ENCODE results near the gene HAUS7.

Gene HAUS7

DNA sequence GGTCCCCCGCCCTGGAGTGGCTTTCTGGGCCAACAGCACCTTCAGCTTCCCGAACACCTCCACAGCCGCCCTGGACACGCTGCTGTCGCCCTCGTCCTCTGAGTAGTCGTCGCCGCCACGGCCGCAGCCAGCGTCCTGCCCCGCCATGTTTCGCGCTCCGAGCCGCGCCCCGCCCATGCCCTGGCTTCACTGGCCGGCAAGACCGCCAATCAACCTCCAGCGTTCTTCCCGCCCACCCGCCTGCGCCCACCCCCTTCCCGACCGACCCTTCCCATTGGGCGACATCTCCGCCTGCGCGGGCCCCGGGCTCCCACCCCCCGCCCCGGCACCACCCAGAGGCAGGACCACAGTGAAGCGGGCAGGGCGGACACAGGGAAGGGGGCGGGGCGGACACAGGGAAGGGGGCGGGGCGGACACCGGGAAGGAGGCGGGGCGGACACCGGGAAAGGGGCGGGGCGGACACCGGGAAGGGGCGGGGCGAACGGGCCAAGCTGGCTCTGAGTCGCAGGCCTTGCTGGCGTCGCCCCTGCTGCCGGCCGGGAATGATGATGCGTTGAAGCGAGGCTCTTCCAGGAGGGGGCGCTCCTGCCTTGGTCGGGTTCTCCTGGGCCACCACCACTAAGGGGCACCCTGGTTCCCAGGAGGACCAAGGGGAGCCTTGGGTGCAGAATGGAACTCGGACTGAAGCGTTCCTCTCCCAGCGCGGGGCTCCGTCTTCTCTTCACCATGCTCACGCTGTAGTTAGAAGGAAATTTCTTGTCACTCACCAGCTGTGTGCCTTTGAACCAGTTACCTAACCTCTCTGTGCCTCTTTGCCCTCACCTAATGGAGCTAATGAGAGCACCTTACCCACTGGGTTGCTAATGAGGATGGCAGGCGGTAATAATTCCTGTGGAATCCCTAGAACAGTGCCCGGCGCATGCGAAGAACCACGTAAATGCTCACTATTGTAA is at the start of gene HAUS7:
HAUS7 (minus strand) TSS at position 166 of the 953 bp plus-strand sequence; CDS start at position 147, 19 bp downstream.
- DNase-seq (ENCODE audit: low spot score): peak; percentile 95

DNA sequence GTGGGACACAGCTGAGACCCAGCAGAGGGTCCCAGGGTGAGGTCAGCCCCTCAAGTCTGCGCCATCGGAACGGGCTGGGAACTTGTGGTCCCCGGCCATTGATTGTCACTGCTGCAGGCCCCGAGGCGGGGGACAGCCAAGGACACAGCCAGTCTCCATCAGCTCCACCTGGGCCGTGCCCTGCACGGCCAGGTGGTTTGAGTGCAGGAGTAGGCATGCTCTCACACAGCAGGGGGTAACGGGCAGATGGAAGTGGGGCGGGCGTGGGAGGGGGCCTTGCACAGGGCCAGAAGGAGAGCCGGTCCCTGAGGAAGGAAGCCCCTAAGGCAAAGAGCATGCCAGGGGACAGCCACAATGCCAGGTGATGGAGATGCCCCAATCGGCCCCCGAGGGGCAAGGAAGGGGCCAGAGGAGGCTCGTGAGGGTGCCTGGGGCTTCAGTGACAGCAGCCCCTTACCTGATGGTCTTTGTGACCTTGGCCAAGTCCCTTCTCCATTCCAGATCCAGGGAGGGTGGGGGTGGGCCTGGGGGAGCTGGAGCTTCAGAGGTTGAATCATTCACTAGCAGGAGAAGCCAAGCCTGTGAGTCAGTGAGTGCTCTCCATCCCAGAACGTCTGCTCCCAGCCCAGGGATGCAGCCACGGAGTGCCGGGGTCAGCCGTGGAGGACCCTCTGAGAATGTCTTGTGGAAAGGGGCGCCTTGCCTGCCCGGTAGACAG is 49.4 kb upstream of the HAUS7 start:
- peak; percentile 80 for DNase-seq (ENCODE audit: low spot score)

DNA sequence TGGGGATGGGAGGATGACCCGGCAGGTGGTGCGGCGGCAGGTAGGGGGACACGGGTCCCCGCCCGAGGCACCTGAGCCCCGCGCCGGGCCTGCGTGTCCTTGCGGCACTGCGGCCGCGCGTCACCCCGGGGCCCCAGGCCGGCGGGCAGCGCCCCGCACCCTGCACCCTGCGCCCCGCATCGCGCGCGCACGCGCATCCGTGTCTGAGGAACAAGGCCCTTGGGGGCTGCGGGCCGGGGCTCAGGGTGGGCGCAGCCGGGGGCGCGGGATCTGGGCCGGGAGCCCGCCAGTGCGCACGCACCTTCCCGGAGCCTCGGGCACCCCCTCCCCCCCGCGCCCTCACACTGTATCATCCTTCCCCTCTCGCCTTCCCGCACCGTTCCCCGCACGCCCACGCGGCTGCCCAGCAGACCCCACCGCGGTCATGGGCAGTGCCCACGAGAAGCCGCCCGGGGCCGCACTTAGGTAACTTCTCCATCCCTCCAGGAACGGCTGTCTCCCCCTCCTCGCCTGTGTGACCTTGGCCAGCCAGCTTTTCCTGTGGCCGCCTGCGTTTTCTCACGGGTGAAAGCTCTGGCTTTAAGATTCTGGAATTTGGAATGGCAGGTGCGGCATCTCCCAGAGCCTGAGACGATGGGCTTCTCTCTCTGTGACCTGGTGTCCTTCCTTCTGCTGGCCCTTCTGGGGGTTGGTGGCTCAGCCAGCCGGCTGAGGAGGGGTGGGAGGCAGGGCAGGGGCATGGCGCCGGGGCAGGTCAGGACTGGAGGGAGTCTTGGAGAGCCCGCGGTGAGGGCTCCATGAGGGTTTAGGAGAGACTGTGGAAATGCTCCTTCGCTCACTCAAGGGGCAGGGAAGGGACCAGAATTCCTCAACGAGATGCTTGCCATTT is 47.8 kb upstream of the HAUS7 start:
- DNase-seq (ENCODE audit: low spot score): no peak

- DNase-seq (ENCODE audit: low spot score): no peak
These were observed 47.0 kb upstream of the HAUS7 start, which contains the start of gene ATP2B3 for GRCh38 chrX:153517423-153517822. TSS of gene ATP2B3 (plus strand) at chrX:153517642. CDS start at chrX:153536248, 18,606 bp downstream.

DNA sequence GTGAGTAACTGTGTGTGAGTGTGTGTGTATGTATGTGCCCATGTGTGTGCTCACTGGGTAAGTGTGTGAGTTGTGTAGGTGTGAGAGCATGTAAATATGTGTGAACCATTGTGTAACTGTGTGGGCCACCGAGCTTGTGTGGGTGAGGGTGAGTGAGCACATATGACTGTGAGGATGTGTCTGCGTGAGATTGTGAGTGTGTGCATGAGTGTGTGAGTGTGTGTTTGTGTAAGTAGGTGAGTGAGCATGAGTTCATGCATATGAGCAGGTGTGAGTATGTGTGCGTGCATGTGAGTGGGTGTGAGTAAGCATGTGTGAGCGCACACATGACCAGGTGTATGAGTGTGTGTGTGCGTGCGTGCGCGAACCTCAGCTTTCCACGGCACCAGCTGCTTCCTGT is 45.7 kb upstream of the HAUS7 start:
- DNase-seq (ENCODE audit: low spot score): no peak

DNA sequence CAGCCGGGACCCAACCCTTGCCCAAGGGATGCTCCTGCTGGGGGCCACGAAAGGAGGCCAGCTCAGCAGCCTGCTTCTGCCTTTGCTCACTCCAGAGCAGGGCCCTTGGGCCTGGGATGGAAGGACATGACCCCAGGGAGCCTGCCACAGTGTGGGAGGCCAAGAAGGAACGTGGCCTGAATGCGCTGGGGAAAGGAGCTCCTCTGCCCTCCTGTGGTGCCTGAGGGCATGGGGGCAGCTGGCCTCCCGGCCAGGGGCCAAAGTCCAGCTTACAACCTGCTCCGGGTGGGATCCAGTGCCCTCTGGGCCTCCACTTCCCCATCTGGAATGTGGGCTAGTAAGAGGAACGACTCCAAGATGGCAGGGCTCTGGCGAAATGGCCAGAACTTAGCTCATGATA is 45.1 kb upstream of the HAUS7 start:
- no peak for DNase-seq (ENCODE audit: low spot score)

- DNase-seq (ENCODE audit: low spot score): no peak
These were observed 43.9 kb upstream of the HAUS7 start for GRCh38 chrX:153514259-153514658.

DNA sequence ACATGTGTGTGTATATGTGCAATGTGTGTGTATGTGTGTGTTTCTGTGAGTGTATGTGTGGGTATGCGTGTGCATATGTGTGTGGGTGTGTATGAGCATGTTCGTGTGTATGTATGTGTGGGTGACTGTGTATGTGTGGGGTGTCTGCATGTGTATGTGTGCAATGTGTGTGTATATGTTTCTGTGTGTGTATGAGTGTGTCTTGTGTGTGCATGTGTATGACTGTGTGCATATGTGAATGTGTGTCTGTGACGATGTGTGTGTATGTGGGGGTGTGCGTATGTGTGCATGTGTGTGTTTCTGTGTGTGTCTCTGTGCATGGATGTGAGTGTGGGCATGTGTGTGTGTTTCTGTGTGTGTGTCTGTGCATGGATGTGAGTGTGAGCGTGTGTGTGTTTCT is 42.9 kb upstream of the HAUS7 start:
- no peak for DNase-seq (ENCODE audit: low spot score)

DNA sequence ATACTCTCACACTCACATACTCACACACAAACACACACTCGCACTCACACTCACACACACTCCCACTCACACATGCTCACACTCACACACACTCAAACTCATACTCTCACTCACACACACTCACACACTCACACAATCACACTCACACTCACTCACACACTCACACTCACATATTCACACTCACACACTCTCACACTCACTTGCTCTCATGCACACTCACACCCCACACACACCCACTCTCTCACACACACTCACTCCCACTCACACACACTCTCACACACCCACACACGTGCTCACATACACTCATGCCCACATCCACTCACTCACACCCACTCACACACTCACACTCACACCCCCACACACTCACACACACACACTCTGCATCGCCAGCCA is 42.1 kb upstream of the HAUS7 start:
- DNase-seq (ENCODE audit: low spot score): no peak

GRCh38 chrX:153511784-153512500 is 41.6 kb upstream of the HAUS7 start:
- no peak for DNase-seq (ENCODE audit: low spot score)

- no peak for DNase-seq (ENCODE audit: low spot score)
These were observed 40.0 kb upstream of the HAUS7 start for GRCh38 chrX:153510383-153510782.

DNA sequence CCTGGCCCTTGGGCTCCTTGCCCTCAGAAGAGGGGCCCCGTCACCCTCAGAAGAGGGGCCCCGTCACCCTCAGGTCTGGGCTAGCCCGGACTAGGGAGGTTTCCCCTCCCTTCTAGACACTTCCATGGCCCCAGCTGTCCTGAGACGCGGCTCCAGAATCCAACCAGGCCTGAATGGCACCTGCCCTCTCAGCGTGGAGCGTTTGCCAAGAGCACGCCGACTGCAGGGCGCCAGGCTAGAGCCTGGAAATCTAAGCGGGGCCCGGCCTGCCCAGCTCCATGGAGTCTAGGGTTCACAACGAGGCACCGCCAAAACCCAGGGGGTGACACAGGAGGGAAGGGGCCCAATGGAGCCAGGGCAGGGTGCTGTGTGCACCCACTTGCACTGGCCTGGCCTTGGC is 39.2 kb upstream of the HAUS7 start:
- DNase-seq (ENCODE audit: low spot score): no peak

DNA sequence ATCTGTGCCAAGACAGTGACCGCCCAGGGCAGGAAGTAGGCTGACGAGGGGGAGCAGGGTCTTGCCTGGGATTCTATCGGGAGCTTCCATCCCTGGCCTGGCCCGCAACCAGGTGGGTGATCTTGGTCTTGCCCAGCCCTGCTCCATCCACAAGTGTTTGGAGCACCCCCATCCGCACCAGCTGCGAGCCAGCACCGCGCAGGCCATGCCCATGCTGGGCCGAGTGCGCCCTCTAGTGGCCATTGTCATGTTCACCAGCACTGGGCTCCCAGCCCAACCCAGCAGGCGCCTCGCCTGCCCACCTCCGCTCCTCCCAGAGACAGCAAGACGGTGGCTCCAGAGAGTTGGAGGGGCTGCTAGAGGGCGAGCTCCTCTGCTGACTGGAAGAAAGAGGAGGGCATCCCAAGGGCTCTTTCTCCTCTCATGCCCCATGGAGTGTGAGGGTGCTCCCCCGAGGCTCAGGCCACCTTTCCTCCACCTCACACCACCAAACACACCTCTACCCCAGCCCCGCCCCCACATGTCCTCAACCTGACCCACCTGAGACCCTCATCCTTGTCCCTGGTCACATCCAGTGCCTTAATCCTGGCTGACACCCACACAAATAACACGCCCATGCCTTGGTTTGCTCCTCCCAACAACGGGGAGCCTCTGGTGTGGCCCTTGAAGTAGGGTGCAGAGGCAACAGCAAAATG is 37.3 kb upstream of the HAUS7 start:
- DNase-seq (ENCODE audit: low spot score): peak; percentile 90

DNA sequence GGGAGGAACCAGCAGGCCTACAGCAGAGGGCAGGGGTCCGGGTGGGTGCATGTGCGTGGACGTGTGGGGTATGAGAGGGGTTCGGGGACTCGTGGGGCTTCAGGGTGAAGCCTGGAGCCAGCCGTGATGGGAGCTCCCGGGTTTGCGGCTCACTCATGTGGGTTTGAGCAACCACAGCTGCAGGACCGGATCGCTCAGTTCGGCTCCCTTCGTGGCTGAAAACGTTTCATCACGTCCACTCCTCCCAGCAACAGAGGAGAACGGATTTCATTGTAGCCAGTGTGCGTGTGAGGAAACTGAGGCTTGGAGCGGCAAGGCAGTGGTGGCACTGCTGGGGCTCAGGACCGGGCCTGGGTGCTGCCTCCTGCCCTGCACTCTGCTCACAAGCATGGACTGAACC is 35.0 kb upstream of the HAUS7 start:
- no peak for DNase-seq (ENCODE audit: low spot score)

DNA sequence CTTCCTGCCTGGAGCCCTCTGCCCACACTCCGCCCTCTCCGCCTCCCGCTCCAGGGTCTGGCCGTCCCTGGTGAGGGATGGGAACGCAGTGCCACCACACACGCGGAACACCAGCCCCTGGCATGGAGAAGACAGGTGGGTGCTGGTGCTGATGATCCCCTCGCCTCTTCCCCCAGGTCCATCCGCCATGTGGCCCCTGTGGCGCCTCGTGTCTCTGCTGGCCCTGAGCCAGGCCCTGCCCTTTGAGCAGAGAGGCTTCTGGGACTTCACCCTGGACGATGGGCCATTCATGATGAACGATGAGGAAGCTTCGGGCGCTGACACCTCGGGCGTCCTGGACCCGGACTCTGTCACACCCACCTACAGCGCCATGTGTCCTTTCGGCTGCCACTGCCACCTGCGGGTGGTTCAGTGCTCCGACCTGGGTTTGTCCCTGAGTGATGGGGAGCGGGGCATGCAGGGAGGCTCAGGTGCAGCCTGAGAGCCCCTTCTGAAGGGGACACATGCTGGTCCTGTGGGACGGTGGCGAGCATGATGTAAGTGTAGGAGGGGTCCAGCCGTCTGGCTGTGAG is 34.2 kb upstream of the HAUS7 start:
- DNase-seq (ENCODE audit: low spot score): no peak

DNA sequence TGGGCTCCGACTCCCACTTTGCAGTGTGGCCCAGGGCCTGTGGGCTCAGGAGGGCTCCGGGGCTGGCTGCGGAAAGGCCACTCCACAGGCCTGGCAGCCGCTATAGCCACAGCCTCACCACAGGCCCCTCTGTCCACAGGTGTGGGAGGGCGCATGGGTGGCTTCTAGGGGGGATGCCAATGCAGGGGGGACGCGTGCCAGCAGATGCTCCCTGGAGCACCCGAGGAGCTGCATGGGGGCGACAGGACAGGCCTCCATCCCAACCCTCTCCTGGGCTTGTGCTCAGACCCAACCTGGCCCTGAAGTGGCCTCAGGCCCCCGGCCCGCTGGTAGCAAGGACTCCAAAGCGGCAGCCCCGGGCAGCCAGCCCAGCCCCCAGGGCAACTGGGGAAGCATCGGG is 32.4 kb upstream of the HAUS7 start:
- no peak for DNase-seq (ENCODE audit: low spot score)

DNA sequence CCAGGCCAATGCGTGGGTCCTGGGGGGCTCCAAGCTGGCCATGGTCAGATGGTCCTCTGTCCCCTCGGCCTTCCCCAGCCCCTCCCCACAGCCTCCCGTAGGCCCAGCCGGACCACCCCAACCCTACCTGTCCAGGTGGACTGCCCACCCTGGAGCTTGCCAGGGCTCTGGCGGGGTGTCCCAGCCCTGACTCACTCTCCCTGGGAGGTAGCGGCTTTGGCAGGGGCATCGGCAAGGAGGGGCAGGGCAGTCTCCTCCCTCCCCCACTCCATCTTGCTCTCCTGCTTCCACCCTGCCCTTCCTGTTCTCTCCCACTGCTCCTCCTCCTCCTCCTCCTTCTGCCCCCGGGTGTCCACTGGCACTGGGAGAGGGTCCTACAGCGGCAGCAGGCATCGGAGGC is 31.8 kb upstream of the HAUS7 start:
- DNase-seq (ENCODE audit: low spot score): no peak

DNA sequence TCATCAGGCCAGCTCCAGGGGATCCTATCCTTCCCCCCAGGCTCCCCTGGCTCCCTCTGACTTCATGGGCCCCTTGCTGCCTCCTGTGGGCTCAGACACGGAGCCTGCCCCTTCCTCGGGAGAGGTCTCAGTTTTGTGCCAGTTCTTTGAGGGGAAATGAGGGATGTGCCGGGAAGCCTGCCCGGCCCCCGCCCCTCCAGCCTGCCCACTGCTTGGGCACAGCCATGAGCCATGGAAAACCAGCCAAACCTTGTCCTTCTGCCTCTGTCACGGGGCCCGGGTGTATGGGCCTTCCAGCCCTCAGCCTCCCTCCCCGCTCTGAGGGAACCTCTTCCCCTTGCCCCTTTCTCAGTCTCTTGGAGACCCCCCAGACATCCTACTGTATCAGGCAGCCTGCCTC is 31.2 kb upstream of the HAUS7 start:
- no peak for DNase-seq (ENCODE audit: low spot score)

DNA sequence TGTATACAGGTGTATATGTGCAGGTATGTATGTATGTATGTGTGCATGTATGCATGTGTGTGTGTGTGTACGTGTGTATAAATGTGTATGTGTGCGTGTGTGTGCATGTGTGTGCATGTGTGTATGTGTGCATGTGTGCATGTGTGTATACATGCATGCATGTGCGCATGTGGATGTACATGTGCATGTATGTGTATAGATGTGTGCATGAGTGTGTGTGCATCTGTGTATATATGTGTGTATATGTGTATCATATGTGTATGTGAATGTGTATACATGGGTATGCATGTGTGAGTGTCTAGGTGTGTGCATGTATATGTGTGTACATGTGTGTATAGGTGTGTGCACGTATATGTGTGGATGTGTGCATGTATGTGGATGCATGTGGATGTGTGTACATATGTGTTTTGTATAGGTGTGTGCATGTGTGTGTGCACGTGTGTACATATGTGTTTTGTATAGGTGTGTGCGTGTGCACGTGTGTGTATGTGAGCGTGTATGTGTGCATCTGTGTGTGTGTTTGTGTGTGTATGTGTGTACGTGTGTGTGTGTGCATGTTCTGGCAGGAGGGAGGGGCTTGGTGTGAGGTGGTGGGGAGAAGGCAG is 30.4 kb upstream of the HAUS7 start:
- no peak for DNase-seq (ENCODE audit: low spot score)

DNA sequence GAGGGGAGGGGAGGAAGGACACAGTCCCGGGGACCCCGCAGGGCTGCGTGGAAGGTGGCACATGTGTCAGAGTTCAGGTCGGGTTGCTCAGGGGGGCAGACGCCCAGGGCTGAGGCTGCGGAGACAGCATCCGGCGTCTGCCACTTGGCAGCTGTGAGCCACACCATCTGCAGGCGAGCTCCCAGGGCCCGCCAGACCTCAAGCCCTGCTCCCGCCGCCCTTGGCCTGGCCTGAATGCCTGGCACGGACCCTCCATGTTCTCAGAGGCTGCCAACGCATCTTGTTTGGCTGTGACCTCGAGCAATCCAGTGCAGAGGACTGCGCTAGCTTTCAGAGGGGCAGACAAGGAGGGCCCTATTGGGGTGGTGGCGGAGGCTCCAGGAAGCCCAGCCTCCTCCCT is 29.5 kb upstream of the HAUS7 start:
- DNase-seq (ENCODE audit: low spot score): no peak

Data from AG08396 (cell line).